Dedifferentiated amniotic fluid mesenchymal stem cell (primary cell): Measurements from ENCODE around the gene ANO9.
"Not testable (repeated sequence)": the region's sequence is repeated elsewhere in the genome, so short reads cannot be mapped to it uniquely, and the experiment has no call there.

ENCODE experiments used
- DNase-seq: peaks from one replicate; pipeline ENCODE4 v3.0.0-alpha.2; 2016; ENCODE audit errors: extremely low spot score

ANO9 gene

DNA sequence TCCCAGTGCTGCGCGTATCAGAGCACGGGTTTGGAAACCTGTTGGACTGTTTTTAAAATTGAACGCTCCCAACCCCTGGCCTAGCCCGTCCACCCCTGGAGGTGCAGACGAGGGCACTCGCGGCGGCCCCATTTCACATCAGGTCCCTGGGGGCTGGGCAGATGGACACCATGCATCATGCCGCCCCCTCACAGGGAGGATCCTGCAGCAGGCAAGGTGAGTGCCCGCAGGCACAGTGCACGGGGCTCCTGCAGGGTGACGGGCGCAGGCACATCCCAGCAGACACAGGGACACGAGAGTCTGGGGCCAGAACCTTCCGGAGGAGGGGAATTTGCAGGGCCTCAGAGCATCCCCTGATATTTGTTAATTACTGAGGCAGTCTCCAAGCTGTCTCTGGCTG, 7.3 kb downstream of the ANO9 start:
- no peak for DNase-seq

DNA sequence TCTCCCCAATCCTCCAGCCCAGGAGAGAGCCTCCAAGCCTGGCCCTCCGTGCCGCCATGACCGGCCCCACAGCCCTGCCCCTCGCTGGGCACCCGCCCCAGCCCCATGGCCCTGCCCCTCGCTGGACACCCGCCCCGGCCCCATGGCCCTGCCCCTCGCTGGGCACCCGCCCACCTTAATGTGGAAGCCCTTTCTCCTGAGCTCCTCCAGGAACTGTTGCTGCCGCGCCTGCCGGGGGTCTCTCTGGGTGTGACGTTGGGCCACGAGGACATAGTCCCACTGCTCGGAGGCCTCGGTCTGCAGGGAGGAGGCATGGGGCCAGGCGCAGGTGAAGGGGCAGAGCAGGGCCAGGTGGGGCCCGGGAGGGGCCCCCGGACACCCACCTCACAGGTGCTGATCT, 8.2 kb downstream of the ANO9 start:
- no peak for DNase-seq

GRCh38 chr11:433111-433510, 8.7 kb downstream of the ANO9 start:
- DNase-seq = no peak

DNA sequence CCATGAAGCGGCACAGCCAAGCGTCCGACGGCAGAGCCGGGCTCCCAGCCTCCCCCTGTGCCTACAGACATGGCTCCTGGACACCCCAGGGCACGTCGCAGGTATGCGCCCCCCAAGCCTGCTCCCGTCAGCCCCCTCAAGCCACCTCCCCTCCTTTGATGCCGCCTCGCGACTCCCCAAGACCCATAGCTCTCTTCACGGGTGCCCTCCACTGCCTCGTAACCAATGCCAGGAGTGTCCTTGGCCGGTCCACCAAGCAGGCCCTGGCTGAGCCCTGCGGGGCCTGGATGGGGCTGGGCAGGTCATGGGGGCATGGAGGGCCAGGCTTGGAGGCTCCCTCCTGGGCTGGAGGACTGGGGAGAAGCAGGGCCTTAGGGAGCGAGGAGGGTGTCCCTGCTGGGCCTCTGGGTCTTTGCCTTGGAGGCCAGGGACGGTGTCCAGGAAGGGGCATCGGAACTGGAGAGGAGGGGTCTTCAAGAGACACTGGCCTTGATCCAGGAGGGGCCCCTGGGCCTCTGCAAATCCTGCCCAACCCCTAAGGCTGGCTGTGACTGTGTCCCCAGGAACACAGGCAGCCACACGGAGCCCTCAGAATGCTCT, 9.2 kb downstream of the ANO9 start:
- DNase-seq = no peak

DNA sequence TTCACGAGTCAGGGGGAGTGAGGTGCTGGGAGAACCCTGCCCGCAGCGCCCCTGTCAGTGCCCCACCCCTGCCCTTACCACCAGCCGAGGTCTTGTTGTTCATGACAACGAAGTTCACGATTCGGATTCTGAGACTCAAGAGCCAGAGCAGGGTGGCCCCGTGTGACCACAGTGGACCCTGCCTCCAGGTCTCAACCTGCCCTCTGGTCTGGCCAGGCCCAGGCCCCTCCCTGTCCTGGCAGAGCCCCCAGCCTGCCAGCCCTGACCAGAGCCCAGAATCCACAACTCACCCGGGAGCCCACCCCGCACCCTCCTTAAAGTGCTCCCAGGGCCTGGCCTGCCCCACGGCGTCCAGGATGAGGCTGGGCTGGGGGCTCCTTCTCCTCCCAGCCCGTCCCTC, 9.9 kb downstream of the ANO9 start:
- no peak for DNase-seq

- DNase-seq = no peak
Observed at GRCh38 chr11:429931-430456, 11.8 kb downstream of the ANO9 start.

DNA sequence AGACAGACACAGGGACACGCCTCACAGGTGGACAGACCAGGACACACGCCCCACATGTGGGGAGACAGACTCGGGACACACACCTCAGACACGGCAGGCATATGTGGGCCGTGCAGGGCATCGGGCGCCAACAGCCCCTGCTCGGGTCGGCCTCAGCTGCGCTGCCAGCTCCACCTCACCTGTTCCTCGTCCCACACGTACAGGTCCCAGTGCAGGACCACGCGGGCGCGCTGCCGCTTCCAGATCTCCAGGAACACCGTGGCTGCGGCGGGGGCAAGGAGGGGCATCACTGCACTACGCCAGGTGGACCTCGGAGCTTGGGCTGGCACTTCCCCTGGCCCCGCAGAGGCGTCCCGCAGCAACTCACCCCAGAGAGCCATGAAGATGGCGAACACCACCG, 12.4 kb downstream of the ANO9 start:
- DNase-seq = no peak

- DNase-seq = no peak
Observed at GRCh38 chr11:428295-428694, 13.5 kb downstream of the ANO9 start.

GRCh38 chr11:426851-427250, 15.0 kb downstream of the ANO9 start:
- no peak for DNase-seq

DNA sequence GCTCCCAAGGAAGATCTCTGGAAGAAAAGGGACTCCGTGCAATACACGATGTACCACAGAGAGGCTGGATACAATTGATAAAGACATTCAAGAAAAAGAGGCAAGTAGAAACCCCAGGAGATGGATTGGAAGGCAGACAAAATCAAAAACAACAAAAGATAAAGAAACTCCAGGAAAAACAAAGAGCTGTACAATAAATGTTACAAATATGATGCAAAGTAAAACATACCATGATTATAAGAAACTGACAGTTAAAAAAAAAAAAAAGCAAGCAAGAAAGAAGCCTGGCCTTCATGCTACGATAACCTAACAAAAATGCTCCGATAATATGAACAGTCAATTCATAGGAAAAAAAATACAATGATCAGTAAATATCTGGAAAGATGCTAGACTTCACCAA, 16.5 kb downstream of the ANO9 start:
- DNase-seq = no peak

GRCh38 chr11:424766-425165, 17.0 kb downstream of the ANO9 start:
- not testable (repeated sequence) for DNase-seq

DNA sequence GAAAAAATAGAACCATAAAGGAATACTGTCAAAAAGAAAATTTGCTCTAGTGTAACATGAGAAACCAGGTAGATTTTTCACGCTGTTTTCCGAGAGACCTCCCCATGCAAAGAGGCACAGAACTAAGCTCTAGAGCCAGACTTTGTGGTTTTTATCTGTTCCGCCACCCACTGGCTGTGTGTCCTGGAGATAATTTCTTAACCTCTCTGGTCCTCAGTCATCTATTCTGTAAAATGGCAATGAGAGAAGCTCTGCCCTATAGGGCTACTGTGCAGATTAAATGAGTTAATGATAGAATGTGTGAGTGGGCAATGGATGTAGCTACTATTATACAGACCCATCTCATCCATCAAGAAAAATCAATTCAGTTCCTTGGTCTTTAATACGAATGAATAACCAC, 17.6 kb downstream of the ANO9 start:
- DNase-seq = no peak

GRCh38 chr11:422249-422656, 19.6 kb downstream of the ANO9 start:
- DNase-seq = no peak

- DNase-seq = no peak
Observed at GRCh38 chr11:420911-421321, 20.9 kb downstream of the ANO9 start.

DNA sequence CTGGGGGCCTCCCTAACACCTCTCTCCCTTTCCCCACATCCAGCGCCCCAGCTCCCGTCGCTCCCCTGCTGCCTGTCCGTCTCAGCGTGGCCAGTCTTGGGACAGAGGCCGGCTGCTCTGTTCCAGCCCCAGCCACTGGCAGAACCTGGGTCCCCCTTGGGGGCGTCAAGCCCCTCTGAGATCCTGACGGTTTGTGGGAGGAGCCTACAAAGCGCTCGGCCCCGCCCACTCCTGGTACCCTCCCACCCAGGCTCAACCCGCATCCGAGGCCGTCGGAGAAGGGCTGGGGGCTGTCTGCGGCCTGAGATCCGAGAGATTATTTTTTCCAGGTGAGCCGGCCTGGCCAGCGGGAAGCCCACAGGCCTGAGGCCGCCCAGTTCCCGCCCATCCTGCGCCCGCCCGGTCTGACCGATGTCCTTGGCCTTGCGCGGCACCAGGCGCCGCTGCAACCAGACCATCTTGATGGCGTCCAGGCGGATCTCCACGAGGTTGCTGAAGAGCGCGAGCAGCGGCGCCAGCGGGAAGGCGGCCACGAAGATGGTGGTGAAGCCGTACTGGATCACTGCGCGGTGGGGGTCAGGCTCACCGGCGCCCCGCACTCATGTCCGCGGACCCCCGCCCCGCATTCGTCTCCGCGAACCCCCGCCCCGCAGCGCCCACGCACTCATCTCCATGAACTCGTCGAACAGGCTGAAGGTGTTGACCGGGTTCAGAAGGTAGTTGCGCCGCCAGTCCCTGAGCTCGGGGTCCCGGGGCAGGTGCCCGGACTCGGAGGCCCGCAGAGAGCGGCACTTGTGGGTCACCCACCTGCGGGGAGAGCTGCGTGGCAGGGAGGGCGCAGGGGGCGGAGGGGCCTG, 21.5 kb downstream of the ANO9 start:
- DNase-seq = no peak

- no peak for DNase-seq
Observed at GRCh38 chr11:419248-420005, 22.4 kb downstream of the ANO9 start.

DNA sequence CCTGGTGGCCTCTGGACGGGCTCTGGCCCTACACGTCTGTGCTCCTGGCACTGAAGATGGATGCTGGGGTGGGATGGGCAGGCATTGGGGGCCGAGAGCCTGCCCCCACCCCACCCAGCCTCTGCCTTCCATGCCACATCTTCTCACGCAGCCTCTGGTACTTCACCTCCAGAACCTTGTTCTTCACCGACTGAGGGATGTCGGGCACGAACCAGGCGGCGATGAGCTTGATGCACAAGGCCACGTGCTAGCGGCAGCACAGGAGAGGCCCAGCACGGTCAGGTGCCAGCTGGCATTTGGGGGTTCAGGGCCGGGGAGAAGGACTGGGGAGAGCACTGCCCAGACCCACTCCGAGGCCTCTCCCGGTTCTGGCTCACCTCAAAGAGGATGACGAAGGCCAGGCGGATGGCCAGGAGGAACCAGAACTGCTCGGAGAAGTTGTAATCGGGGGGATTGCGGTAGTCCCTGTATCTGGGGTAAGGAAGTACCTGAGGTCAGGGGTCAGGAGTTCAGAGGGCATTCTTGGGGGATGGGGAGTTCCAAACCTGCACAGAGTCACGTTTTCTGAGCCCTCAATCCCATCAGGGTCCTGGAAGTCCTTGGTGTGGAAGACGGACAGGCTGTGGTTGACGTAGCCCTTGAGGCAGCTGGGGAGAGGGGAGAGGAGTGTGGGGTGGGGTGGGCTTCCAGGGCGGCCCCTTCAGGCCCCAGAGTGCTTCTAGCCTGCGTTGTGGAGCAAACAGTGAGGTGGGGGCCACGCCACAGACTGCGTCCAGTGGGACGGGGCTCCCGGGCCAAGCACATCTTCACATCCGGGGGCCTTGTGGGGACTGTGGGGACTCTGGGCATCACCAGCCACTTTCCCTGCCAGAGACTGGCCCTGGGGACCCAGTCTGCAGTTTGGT, 23.2 kb downstream of the ANO9 start:
- no peak for DNase-seq

DNA sequence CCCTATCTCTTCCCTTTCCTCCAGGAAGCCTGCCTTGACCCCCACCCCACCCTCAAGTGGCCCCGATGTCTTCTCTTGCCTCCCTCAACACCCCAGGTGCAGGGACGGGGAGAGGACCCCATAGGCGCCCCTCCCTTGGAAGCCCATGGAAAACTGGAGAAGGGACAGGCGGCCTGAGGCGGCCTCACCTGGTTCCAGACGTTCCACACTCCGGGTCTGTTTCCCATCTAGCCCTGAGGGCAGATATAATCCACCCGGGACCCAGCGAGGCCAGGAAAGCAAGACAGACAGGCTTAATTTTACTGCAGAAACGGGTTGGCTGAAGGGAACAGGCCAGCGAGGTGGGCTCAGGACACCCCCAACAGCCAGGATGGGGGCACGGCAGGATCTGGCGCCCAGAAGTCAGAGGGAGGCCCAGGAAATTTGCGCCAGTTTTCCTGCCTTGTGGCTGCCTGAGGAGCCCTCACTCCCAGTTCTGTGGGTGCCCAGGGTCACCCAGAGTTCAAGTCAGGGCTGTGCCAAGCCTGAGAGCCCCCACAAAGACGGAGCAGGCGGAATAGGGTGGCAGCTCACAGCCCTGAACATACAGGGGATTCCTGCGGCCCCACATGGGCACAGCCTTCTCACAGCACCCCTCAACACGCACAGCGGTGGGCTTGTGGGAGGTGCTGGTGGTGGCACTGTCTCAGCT, 24.0 kb downstream of the ANO9 start:
- no peak for DNase-seq

GRCh38 chr11:416757-417621, 24.8 kb downstream of the ANO9 start:
- no peak for DNase-seq
